ENCODE results near the gene PHC2. TPM values are rescaled to one million over a fixed set of nuclear protein-coding genes. Genes with fewer than 3 reads are reported as not detected.

Gene PHC2
- total and polyA plus RNA-seq, 9 of the 15 experiments (the other 6 are each of a cell fraction or from before 2014, with no cell fraction given) = 3.1 to 67.6 (median 34.6) TPM

- 0 out of 2 replicates have a peak, but pooled peaks have one; percentile 75 for TF ChIP-seq THRB (CRISPR knock-in tag; conservative IDR thresholded peaks at IDR 0.05)
- TF ChIP-seq BRD4 (IDR thresholded peaks at IDR 0.05) = no peak
- TF ChIP-seq NRF1 (conservative IDR thresholded peaks at IDR 0.05 in 1 of 2, IDR thresholded peaks at IDR 0.05 in 1 of 2) = peak; percentile 58 to 68
- TF ChIP-seq SOX6 (IDR thresholded peaks at IDR 0.05) = no peak
- TF ChIP-seq ZNF695 (CRISPR knock-in tag; IDR thresholded peaks at IDR 0.05) = peak; percentile 41; the same call in 1 of the 2 replicates
- TF ChIP-seq SP1 (CRISPR knock-in tag; IDR thresholded peaks at IDR 0.05) = peak; percentile 83
- TF ChIP-seq NR3C1 (CRISPR knock-in tag; IDR thresholded peaks at IDR 0.05) = no peak
- peak in 1 of 2 experiments; percentile 89; a peak in 1 of 4 replicates for TF ChIP-seq MLX (CRISPR knock-in tag; conservative IDR thresholded peaks at IDR 0.05)
- no peak for TF ChIP-seq ZNF79 (CRISPR knock-in tag; IDR thresholded peaks at IDR 0.05; ENCODE audit: low read depth)
- peak; percentile 68; the same call in 1 of the 2 replicates for TF ChIP-seq PML (IDR thresholded peaks at IDR 0.05; ENCODE audit: low read length)
- TF ChIP-seq E2F1 (CRISPR knock-in tag; IDR thresholded peaks at IDR 0.05) = peak; percentile 89
- TF ChIP-seq THAP7 (CRISPR knock-in tag; IDR thresholded peaks at IDR 0.05) = peak; percentile 84
- TF ChIP-seq NR0B1 (IDR thresholded peaks at IDR 0.05; ENCODE audit: partially characterized antibody) = no peak
- TF ChIP-seq ZNF780A (CRISPR knock-in tag; IDR thresholded peaks at IDR 0.05) = no peak
- no peak for TF ChIP-seq C11orf30 (IDR thresholded peaks at IDR 0.05; ENCODE audit: low read depth)
These were observed 80.9 kb downstream of the PHC2 start (continued) for GRCh38 chr1:33349778-33350610.

Data from K562 (cell line).